Liver (tissue), 9 donors: ENCODE results near the gene PDILT. TPM values are rescaled to one million over a fixed set of nuclear protein-coding genes. Genes with fewer than 3 reads are reported as not detected.

Source experiments
- DNase-seq: peaks from one replicate; pipeline ENCODE4 v3.0.0-alpha.2; 2017; ENCODE audit warnings: low spot score
- H3K27ac ChIP-seq, 2 donors: one replicate each; pipeline ENCODE4 v1.7.0; 2013; ENCODE audit warnings: inconsistent platforms in 2 of 2, low read length in 2 of 2, control low read depth in 1 of 2, low read depth in 1 of 2, mild to moderate bottlenecking in 1 of 2
- H3K27me3 ChIP-seq, 4 donors: one replicate each; pipeline versions ENCODE4 v1.6.1 to v1.7.0; 2013; ENCODE audit warnings: low read length in 3 of 4, inconsistent platforms in 1 of 4, mild to moderate bottlenecking in 1 of 4, moderate library complexity in 1 of 4; ENCODE audit not compliant: control insufficient read depth in 4 of 4, insufficient read depth in 4 of 4
- H3K36me3 ChIP-seq, 4 donors: one replicate each; pipeline versions ENCODE4 v1.6.1 to v1.7.0; 2013; ENCODE audit warnings: low read length in 3 of 4, mild to moderate bottlenecking in 3 of 4, low read depth in 1 of 4, moderate library complexity in 1 of 4; ENCODE audit not compliant: control insufficient read depth in 4 of 4, insufficient read depth in 3 of 4
- H3K4me1 ChIP-seq, 4 donors: one replicate each; pipeline versions ENCODE4 v1.6.1 to v1.7.0; 2013; ENCODE audit warnings: low read length in 3 of 4, mild to moderate bottlenecking in 3 of 4, moderate library complexity in 1 of 4; ENCODE audit not compliant: control insufficient read depth in 4 of 4, insufficient read depth in 4 of 4
- H3K4me3 ChIP-seq, 3 donors: one replicate each; pipeline versions ENCODE4 v1.6.1 to v1.7.0; 2013; ENCODE audit warnings: low read length in 3 of 3, control low read depth in 1 of 3, low read depth in 1 of 3, mild to moderate bottlenecking in 1 of 3
- H3K9ac ChIP-seq, 2 donors: one replicate each; pipeline ENCODE4 v1.7.0; 2013; ENCODE audit warnings: low read length in 2 of 2, mild to moderate bottlenecking in 2 of 2, moderate library complexity in 2 of 2, control low read depth in 1 of 2, low read depth in 1 of 2
- H3K9me3 ChIP-seq, 4 donors: one replicate each; pipeline versions ENCODE4 v1.6.1 to v1.7.0; 2013; ENCODE audit warnings: low read length in 3 of 4; ENCODE audit not compliant: control insufficient read depth in 4 of 4
- FOXA1 ChIP-seq: IDR thresholded peaks from 2 replicates; pipeline ENCODE4 v1.6.1; 2016; ENCODE audit warnings: antibody characterized with exemption
- FOXA2 ChIP-seq: IDR thresholded peaks from 2 replicates; pipeline ENCODE4 v1.6.1; 2016; ENCODE audit warnings: antibody characterized with exemption
- GABPA ChIP-seq, 2 donors: IDR thresholded peaks in 1 of 2; conservative IDR thresholded peaks in 1 of 2; 2 replicates each; pipeline ENCODE4 v1.6.1; 2016; ENCODE audit warnings: antibody characterized with exemption in 2 of 2, mild to moderate bottlenecking in 1 of 2, moderate library complexity in 1 of 2
- HNF4A ChIP-seq, 2 donors: conservative IDR thresholded peaks; 2 replicates each; pipeline ENCODE4 v1.6.1; 2016; ENCODE audit warnings: antibody characterized with exemption in 2 of 2, mild to moderate bottlenecking in 2 of 2
- HNF4G ChIP-seq: IDR thresholded peaks from 2 replicates; pipeline ENCODE4 v1.6.1; 2016; ENCODE audit warnings: antibody characterized with exemption
- JUND ChIP-seq, 2 donors: IDR thresholded peaks; 2 replicates each; pipeline ENCODE4 v1.6.1; 2016; ENCODE audit warnings: antibody characterized with exemption in 2 of 2
- RAD21 ChIP-seq, 2 donors: IDR thresholded peaks; 2 replicates each; pipeline ENCODE4 v1.6.1; 2016; ENCODE audit warnings: antibody characterized with exemption in 2 of 2, mild to moderate bottlenecking in 2 of 2
- SP1 ChIP-seq: IDR thresholded peaks from 2 replicates; pipeline ENCODE4 v1.6.1; 2018; ENCODE audit warnings: antibody characterized with exemption, mild to moderate bottlenecking
- YY1 ChIP-seq: IDR thresholded peaks from 2 replicates; pipeline ENCODE4 v1.6.1; 2016; ENCODE audit warnings: antibody characterized with exemption, mild to moderate bottlenecking
- WGBS: extraction: QIAGEN DNeasy Blood & Tissue Kit; methylation state at CpG from one replicate; pipeline ENCODE4 v1.1.7; 2013; 5-methylcytosine and 5-hydroxymethylcytosine counted together
- polyA plus RNA-seq, 2 donors: library from polyadenylated mRNA; stranded (reverse) in 1 of 2; unstranded in 1 of 2; fragments of 200-250 nt in 1 of 2; fragments of >200 nt in 1 of 2; fragmentation: Nextera tagmentation in 1 of 2; extraction: Ambion mirVana in 1 of 2; gene quantifications; one replicate each; pipeline versions ENCODE4 v1.2.1 to v1.2.3, GENCODE V29; 2013 to 2015
- total RNA-seq, 2 donors: library from RNA; depleted of rRNA; stranded (reverse); fragments of >200 nt; gene quantifications; one replicate each; pipeline ENCODE4 v1.2.3, GENCODE V29; 2014
- TF ChIP-seq, protein P1 (sequence below): IDR thresholded peaks from 2 replicates; pipeline ENCODE4 v1.6.1; 2016; ENCODE audit warnings: antibody characterized with exemption
- TF ChIP-seq, protein P2 (sequence below): fragments of 150-350 bp; IDR thresholded peaks from 2 replicates; pipeline ENCODE4 v1.5.1; 2017; ENCODE audit warnings: improper control_type of control experiment, low read depth, low read length; ENCODE audit not compliant: missing input control
- TF ChIP-seq, protein P3 (sequence below): IDR thresholded peaks from 2 replicates; pipeline ENCODE4 v1.6.1; 2016; ENCODE audit warnings: antibody characterized with exemption
- TF ChIP-seq, protein P4 (sequence below): IDR thresholded peaks from 2 replicates; pipeline ENCODE4 v1.6.1; 2016; ENCODE audit warnings: antibody characterized with exemption
- TF ChIP-seq, protein P5 (sequence below): IDR thresholded peaks from 2 replicates; pipeline ENCODE4 v1.6.1; 2016; ENCODE audit warnings: antibody characterized with exemption, mild to moderate bottlenecking
- donor health status: healthy.
- donor health status: healthy.
- donor health status: healthy.
- donor health status: healthy.
- donor health status: healthy.

PDILT gene
- total and polyA plus RNA-seq, 4 donors, result not detected

DNA sequence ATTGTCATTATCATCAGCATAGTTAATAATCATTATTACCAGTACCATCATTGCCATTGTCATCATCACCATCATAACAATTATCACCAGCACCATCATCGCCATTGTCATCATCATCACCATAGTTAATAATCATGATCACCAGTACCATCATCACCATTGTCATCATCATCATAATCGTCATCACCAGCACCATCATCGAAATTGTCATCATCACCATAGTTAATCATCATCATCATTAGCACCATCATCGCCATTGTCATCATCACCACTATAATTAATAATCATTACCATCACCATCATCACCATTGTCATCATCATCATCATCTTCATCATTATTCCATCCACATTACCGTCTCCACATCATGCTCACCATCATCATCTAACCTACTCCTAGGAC lies 13.5 kb downstream of the PDILT start:
- Histone ChIP-seq H3K9ac (no peak overlapping the region), H3K4me3 (no peak overlapping the region), H3K36me3 (no peaks in the 10 kb centered on the region), H3K27me3 (no peaks in the 10 kb centered on the region), H3K27ac (no peak overlapping the region), H3K9me3 (no peaks in the 10 kb centered on the region), H3K4me1 (peaks cover 0 to 25% (median 16%) of the 10 kb centered on the region in 4 donors)
- no peak for TF ChIP-seq JUND (IDR thresholded peaks at IDR 0.05)
- TF ChIP-seq HNF4A (conservative IDR thresholded peaks at IDR 0.05), result no peak
- TF ChIP-seq FOXA2, result no peak
- TF ChIP-seq, protein P1, sequence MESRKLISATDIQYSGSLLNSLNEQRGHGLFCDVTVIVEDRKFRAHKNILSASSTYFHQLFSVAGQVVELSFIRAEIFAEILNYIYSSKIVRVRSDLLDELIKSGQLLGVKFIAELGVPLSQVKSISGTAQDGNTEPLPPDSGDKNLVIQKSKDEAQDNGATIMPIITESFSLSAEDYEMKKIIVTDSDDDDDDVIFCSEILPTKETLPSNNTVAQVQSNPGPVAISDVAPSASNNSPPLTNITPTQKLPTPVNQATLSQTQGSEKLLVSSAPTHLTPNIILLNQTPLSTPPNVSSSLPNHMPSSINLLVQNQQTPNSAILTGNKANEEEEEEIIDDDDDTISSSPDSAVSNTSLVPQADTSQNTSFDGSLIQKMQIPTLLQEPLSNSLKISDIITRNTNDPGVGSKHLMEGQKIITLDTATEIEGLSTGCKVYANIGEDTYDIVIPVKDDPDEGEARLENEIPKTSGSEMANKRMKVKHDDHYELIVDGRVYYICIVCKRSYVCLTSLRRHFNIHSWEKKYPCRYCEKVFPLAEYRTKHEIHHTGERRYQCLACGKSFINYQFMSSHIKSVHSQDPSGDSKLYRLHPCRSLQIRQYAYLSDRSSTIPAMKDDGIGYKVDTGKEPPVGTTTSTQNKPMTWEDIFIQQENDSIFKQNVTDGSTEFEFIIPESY, result no peak
- TF ChIP-seq RAD21 (IDR thresholded peaks at IDR 0.05), result no peak
- TF ChIP-seq, protein P2, sequence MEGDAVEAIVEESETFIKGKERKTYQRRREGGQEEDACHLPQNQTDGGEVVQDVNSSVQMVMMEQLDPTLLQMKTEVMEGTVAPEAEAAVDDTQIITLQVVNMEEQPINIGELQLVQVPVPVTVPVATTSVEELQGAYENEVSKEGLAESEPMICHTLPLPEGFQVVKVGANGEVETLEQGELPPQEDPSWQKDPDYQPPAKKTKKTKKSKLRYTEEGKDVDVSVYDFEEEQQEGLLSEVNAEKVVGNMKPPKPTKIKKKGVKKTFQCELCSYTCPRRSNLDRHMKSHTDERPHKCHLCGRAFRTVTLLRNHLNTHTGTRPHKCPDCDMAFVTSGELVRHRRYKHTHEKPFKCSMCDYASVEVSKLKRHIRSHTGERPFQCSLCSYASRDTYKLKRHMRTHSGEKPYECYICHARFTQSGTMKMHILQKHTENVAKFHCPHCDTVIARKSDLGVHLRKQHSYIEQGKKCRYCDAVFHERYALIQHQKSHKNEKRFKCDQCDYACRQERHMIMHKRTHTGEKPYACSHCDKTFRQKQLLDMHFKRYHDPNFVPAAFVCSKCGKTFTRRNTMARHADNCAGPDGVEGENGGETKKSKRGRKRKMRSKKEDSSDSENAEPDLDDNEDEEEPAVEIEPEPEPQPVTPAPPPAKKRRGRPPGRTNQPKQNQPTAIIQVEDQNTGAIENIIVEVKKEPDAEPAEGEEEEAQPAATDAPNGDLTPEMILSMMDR, result no peak
- TF ChIP-seq, protein P3, sequence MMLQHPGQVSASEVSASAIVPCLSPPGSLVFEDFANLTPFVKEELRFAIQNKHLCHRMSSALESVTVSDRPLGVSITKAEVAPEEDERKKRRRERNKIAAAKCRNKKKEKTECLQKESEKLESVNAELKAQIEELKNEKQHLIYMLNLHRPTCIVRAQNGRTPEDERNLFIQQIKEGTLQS, result no peak
- no peak for TF ChIP-seq HNF4G
- TF ChIP-seq YY1, result no peak
- TF ChIP-seq, protein P4, sequence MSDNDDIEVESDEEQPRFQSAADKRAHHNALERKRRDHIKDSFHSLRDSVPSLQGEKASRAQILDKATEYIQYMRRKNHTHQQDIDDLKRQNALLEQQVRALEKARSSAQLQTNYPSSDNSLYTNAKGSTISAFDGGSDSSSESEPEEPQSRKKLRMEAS, result no peak
- TF ChIP-seq, protein P5, sequence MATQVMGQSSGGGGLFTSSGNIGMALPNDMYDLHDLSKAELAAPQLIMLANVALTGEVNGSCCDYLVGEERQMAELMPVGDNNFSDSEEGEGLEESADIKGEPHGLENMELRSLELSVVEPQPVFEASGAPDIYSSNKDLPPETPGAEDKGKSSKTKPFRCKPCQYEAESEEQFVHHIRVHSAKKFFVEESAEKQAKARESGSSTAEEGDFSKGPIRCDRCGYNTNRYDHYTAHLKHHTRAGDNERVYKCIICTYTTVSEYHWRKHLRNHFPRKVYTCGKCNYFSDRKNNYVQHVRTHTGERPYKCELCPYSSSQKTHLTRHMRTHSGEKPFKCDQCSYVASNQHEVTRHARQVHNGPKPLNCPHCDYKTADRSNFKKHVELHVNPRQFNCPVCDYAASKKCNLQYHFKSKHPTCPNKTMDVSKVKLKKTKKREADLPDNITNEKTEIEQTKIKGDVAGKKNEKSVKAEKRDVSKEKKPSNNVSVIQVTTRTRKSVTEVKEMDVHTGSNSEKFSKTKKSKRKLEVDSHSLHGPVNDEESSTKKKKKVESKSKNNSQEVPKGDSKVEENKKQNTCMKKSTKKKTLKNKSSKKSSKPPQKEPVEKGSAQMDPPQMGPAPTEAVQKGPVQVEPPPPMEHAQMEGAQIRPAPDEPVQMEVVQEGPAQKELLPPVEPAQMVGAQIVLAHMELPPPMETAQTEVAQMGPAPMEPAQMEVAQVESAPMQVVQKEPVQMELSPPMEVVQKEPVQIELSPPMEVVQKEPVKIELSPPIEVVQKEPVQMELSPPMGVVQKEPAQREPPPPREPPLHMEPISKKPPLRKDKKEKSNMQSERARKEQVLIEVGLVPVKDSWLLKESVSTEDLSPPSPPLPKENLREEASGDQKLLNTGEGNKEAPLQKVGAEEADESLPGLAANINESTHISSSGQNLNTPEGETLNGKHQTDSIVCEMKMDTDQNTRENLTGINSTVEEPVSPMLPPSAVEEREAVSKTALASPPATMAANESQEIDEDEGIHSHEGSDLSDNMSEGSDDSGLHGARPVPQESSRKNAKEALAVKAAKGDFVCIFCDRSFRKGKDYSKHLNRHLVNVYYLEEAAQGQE, result no peak
- TF ChIP-seq FOXA1, result no peak
- 96% methylated on average over 5 of the region's 5 CpGs for WGBS
- no peak for DNase-seq

DNA sequence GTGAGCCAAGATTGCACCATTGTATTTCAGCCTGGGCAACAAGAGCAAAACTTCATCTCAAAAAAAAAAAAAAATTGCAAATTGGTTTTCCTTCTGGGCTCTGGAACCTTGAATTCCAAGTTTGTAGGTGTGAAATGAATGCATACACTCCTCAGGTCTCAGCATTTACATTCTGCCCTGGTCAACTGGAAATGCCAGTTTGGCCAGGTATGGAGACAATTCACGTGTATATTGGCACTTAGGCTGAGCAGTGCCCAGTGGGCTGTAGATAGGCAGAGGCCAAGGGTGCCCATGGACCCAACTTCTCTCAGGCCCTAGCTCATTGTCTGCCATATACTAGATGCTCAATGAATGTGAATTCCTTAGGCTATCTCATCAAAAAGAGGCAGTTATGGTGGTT lies 15.7 kb downstream of the PDILT start:
- TF ChIP-seq SP1, result no peak
- TF ChIP-seq, protein P2, result no peak
- no peak for TF ChIP-seq GABPA (IDR thresholded peaks at IDR 0.05 in 1 of 2, conservative IDR thresholded peaks at IDR 0.05 in 1 of 2)
- TF ChIP-seq, protein P5, result no peak
- TF ChIP-seq FOXA2, result no peak
- Histone ChIP-seq H3K9ac (no peak overlapping the region), H3K36me3 (no peaks in the 10 kb centered on the region), H3K4me1 (peaks cover 0 to 22% (median 16%) of the 10 kb centered on the region in 4 donors), H3K27ac (no peak overlapping the region), H3K9me3 (no peaks in the 10 kb centered on the region), H3K27me3 (no peaks in the 10 kb centered on the region), H3K4me3 (no peak overlapping the region)
- DNase-seq, result no peak
- WGBS, result 92% methylated on average over 1 of the region's 1 CpG
